D341Med (cell line): ENCODE results near the gene CBFA2T3.
"Not testable (repeated sequence)": the region's sequence is repeated elsewhere in the genome, so short reads cannot be mapped to it uniquely, and the experiment has no call there.

Experiments
- DNase-seq: peaks from one replicate; pipeline ENCODE4 v3.0.0; 2012; ENCODE audit warnings: low spot score

The CBFA2T3 gene

GRCh38 chr16:88906535-88907105 lies 70.4 kb downstream of the CBFA2T3 start:
- no peak for DNase-seq

GRCh38 chr16:88906020-88906419 lies 71.0 kb downstream of the CBFA2T3 start:
- DNase-seq = no peak

- DNase-seq = peak; percentile 80
These were observed 71.4 kb downstream of the CBFA2T3 start for GRCh38 chr16:88905563-88905962.

- no peak for DNase-seq
These were observed 72.2 kb downstream of the CBFA2T3 start for GRCh38 chr16:88904676-88905365.

GRCh38 chr16:88903267-88903666 lies 73.7 kb downstream of the CBFA2T3 start:
- no peak for DNase-seq

- no peak for DNase-seq
These were observed 74.3 kb downstream of the CBFA2T3 start for GRCh38 chr16:88902744-88903143.

- DNase-seq = no peak
These were observed 75.2 kb downstream of the CBFA2T3 start for GRCh38 chr16:88901718-88902337.

GRCh38 chr16:88900662-88901052 lies 76.3 kb downstream of the CBFA2T3 start:
- no peak for DNase-seq

GRCh38 chr16:88899901-88900661 lies 76.9 kb downstream of the CBFA2T3 start:
- no peak for DNase-seq

GRCh38 chr16:88897696-88898425 lies 79.1 kb downstream of the CBFA2T3 start:
- no peak for DNase-seq

- DNase-seq = no peak
These were observed 80.6 kb downstream of the CBFA2T3 start for GRCh38 chr16:88896238-88897070.

- DNase-seq = no peak
These were observed 81.7 kb downstream of the CBFA2T3 start for GRCh38 chr16:88895335-88895734.

GRCh38 chr16:88894681-88895300 lies 82.2 kb downstream of the CBFA2T3 start:
- no peak for DNase-seq

GRCh38 chr16:88894266-88894665 lies 82.7 kb downstream of the CBFA2T3 start:
- not testable (repeated sequence) for DNase-seq

- DNase-seq = no peak
These were observed 83.7 kb downstream of the CBFA2T3 start for GRCh38 chr16:88893127-88893968.

- no peak for DNase-seq
These were observed 84.9 kb downstream of the CBFA2T3 start for GRCh38 chr16:88892065-88892464.

GRCh38 chr16:88891083-88891482 lies 85.9 kb downstream of the CBFA2T3 start:
- no peak for DNase-seq

- not testable (repeated sequence) for DNase-seq
These were observed 87.2 kb downstream of the CBFA2T3 start for GRCh38 chr16:88889702-88890352.
